Caco-2 (cell line): ENCODE measurements around the gene FAT1. TPM values are rescaled to one million over a fixed set of nuclear protein-coding genes. Genes with fewer than 3 reads are reported as not detected.

Experiments
- BruUV-seq: library from RNA; stranded (reverse); fragments of 400-500 nt; replicated peaks from 2 replicates; lab custom pipeline; 2021; lab: Mats Ljungman, UMichigan
- CTCF ChIA-PET: fragments of 300-600 bp; sonication (Branson Sonifier 250); formaldehyde crosslinking; loops from one replicate; lab custom pipeline; 2022; ENCODE audit warnings: antibody characterized with exemption; lab: Charles Lee
- POLR2A ChIA-PET: fragments of 300-600 bp; sonication (Branson Sonifier 250); formaldehyde crosslinking; loops from one replicate; lab custom pipeline; 2022; ENCODE audit warnings: antibody characterized with exemption; lab: Charles Lee
- DNase-seq, 2 experiments: peaks; one replicate each; pipeline versions ENCODE4 v3.0.0 to v3.0.0-alpha.2; 2020 to 2022
- H3K27me3 ChIP-seq: replicated peaks from 2 replicates; pipeline ENCODE4 v1.6.0; 2011; ENCODE audit warnings: low read length; ENCODE audit not compliant: control insufficient read depth, insufficient read depth
- H3K36me3 ChIP-seq: 2 replicates; pipeline ENCODE4 v1.5.1; 2011; ENCODE audit warnings: low read length; ENCODE audit not compliant: control insufficient read depth, insufficient read depth
- H3K4me1 ChIP-seq: fragments of 250-450 bp; sonication (Bioruptor Pico); 2 replicates; pipeline ENCODE4 v1.5.1; 2020; ENCODE audit warnings: mild to moderate bottlenecking
- H3K4me3 ChIP-seq: 2 replicates; pipeline ENCODE4 v1.5.1; 2011; ENCODE audit warnings: low read depth, mild to moderate bottlenecking, control low read depth, low read length
- H3K9me3 ChIP-seq: fragments of 250-450 bp; sonication (Bioruptor Pico); 2 replicates; pipeline ENCODE4 v1.5.1; 2020; ENCODE audit warnings: mild to moderate bottlenecking, moderate library complexity
- H3K27ac Mint-ChIP-seq: one replicate; pipeline ENCODE4 v1.8.0; 2022; ENCODE audit warnings: mixed read lengths; ENCODE audit not compliant: unreplicated experiment
- H3K27me3 Mint-ChIP-seq: one replicate; pipeline ENCODE4 v1.8.0; 2022; ENCODE audit warnings: mixed read lengths; ENCODE audit not compliant: insufficient read depth, unreplicated experiment
- H3K36me3 Mint-ChIP-seq: one replicate; pipeline ENCODE4 v1.8.0; 2022; ENCODE audit warnings: mild to moderate bottlenecking, mixed read lengths; ENCODE audit not compliant: insufficient read depth, unreplicated experiment
- H3K4me1 Mint-ChIP-seq: one replicate; pipeline ENCODE4 v1.8.0; 2022; ENCODE audit warnings: low read depth, mixed read lengths; ENCODE audit not compliant: unreplicated experiment
- H3K4me3 Mint-ChIP-seq: one replicate; pipeline ENCODE4 v1.8.0; 2022; ENCODE audit warnings: mild to moderate bottlenecking, moderate library complexity, mixed read lengths; ENCODE audit not compliant: unreplicated experiment
- H3K9me3 Mint-ChIP-seq: one replicate; pipeline ENCODE4 v1.8.0; 2022; ENCODE audit warnings: mixed read lengths; ENCODE audit not compliant: unreplicated experiment
- CTCF ChIP-seq, 2 experiments: fragments of 200-600 bp in 1 of 2; IDR thresholded peaks; 1 replicate in 1 of 2; 2 replicates in 1 of 2; pipeline versions ENCODE4 v1.5.1 to v1.8.0; 2011 to 2022; ENCODE audit warnings: antibody characterized with exemption in 1 of 2, control low read depth in 1 of 2, inconsistent platforms in 1 of 2, low read depth in 1 of 2, low read length in 1 of 2, mild to moderate bottlenecking in 1 of 2, moderate library complexity in 1 of 2; ENCODE audit not compliant: insufficient read depth in 1 of 2, severe bottlenecking in 1 of 2, unreplicated experiment in 1 of 2
- intact Hi-C: fragments of 100-400 bp; cut with micrococcal nuclease; formaldehyde crosslinking; loops from one replicate; pipeline ENCODE4 v1.10.0; 2022; ENCODE audit not compliant: unreplicated experiment
- total RNA-seq: library from RNA; stranded (reverse); gene quantifications from 2 replicates; pipeline ENCODE4 v1.2.3, GENCODE V29; 2022

The FAT1 gene
- total RNA-seq, 1 experiment from 2014 or later: 135 TPM

DNA sequence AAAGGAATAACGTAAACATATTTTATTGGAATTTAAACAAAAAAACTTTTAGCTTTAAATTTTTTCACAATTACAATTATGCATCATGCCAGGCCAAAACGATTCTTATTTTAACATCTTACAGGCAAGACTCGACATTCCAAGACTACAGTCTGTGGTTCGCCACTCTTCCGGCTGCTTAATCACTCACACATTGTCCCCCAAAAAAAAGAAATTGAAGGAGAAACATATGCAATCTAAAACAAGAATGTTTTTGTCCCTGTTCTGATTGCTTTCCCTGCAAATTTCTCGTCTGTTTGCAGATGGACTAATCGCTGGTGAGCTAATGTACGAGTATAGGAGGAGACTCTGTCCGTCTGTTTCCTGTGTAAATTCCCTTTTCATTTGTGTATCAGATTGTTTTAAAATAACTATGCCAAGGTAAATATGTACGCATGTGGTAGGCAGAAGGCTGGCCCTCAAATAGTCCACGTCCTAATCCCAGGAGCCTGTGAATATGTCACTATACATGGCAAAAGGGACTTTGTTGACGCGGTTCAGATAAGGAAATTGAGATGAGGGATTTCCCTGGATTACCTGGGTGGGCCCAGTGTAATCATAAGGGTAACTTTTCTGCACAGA is 130.6 kb downstream of the FAT1 start:
- ChIA-PET POLR2A (no interaction called here), CTCF (no interaction called here)
- Histone ChIP-seq H3K4me3 (no peak overlapping the region), H3K36me3 (no peaks in the 10 kb centered on the region; the same call in 1 of the 2 replicates), H3K9me3 (no peaks in the 10 kb centered on the region), H3K4me1 (no peaks in the 10 kb centered on the region), H3K27me3 (no peaks in the 10 kb centered on the region)
- Mint-ChIP-seq H3K36me3 (peaks cover 62% of the 10 kb centered on the region), H3K27me3 (no peaks in the 10 kb centered on the region), H3K4me3 (no peak overlapping the region), H3K27ac (no peak overlapping the region), H3K4me1 (no peaks in the 10 kb centered on the region), H3K9me3 (no peaks in the 10 kb centered on the region)
- TF ChIP-seq CTCF (IDR thresholded peaks at IDR 0.05; ENCODE audit: insufficient read depth in 1 of 2, low read depth in 1 of 2, low read length in 1 of 2, severe bottlenecking in 1 of 2, unreplicated experiment in 1 of 2): no peak
- DNase-seq: no peak
- BruUV-seq: no TSS peak
- intact Hi-C loops: no loop called here

DNA sequence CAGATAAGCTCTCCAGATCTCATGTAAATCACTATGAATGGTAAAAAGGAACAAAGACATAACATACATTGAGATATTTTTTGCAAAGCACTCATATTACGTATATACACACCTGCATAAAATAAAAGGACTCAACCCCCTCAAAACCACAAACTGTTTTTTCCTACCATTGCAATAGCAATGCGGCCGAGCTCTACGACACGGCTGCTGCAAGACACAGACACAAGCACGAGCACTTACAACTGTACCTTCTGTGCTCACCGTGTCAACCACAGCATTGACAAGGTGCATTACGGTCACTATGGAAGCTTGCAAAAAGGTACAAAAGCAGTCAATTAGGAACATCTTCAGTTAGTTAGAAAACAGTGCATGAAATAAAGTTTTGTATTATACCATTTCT is 131.2 kb downstream of the FAT1 start:
- POLR2A ChIA-PET: no interaction called here
- Histone ChIP-seq H3K36me3 (no peaks in the 10 kb centered on the region; the same call in 1 of the 2 replicates), H3K4me3 (no peak overlapping the region), H3K9me3 (no peaks in the 10 kb centered on the region), H3K4me1 (no peaks in the 10 kb centered on the region), H3K27me3 (no peaks in the 10 kb centered on the region)
- Mint-ChIP-seq H3K9me3 (no peaks in the 10 kb centered on the region), H3K4me3 (no peak overlapping the region), H3K36me3 (peaks cover 60% of the 10 kb centered on the region), H3K27me3 (no peaks in the 10 kb centered on the region), H3K4me1 (no peaks in the 10 kb centered on the region), H3K27ac (no peak overlapping the region)
- BruUV-seq: no TSS peak
- DNase-seq: no peak
- TF ChIP-seq CTCF (IDR thresholded peaks at IDR 0.05; ENCODE audit: insufficient read depth in 1 of 2, low read depth in 1 of 2, low read length in 1 of 2, severe bottlenecking in 1 of 2, unreplicated experiment in 1 of 2): no peak
- intact Hi-C loops: no loop called here
- CTCF ChIA-PET: no interaction called here

DNA sequence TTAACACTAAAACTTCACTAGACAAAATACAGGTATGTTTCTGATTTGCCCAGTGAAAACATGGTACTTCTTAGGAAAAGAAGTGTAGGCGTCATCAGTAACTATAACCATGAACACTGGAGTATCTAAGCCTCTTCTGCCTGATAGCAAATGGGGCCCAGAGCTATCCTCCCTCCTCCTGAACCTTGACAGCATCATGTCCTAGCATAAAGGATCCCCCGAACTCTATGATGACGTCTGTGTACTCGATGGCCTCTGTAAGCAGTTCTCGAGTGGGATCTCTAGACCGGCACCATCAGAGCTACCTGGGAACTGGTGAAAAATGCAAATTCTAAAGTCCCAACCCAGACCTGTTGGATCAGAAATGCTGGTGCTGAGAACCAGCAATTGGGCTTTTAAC is 132.0 kb downstream of the FAT1 start:
- intact Hi-C loops: no loop called here
- no peaks in the 10 kb centered on the region for H3K27me3 Mint-ChIP-seq
- ChIA-PET CTCF (no interaction called here), POLR2A (no interaction called here)
- Histone ChIP-seq H3K27me3 (no peaks in the 10 kb centered on the region), H3K9me3 (no peaks in the 10 kb centered on the region), H3K4me3 (no peak overlapping the region), H3K36me3 (no peaks in the 10 kb centered on the region; the same call in 1 of the 2 replicates), H3K4me1 (no peaks in the 10 kb centered on the region)
- TF ChIP-seq CTCF (IDR thresholded peaks at IDR 0.05; ENCODE audit: insufficient read depth in 1 of 2, low read depth in 1 of 2, low read length in 1 of 2, severe bottlenecking in 1 of 2, unreplicated experiment in 1 of 2): no peak
- H3K4me1 Mint-ChIP-seq: no peaks in the 10 kb centered on the region
- peaks cover 53% of the 10 kb centered on the region for H3K36me3 Mint-ChIP-seq
- H3K27ac Mint-ChIP-seq: no peak overlapping the region
- DNase-seq: no peak
- no peak overlapping the region for H3K4me3 Mint-ChIP-seq
- BruUV-seq: no TSS peak
- no peaks in the 10 kb centered on the region for H3K9me3 Mint-ChIP-seq
